GM21576 (cell line): ENCODE results near the gene PXDN.

ENCODE experiments used
- ATAC-seq: cut with Tn5 transposase; IDR thresholded peaks from one replicate; pipeline ENCODE4 v1.9.1; 2021; ENCODE audit warnings: mild to moderate bottlenecking, moderate library complexity; ENCODE audit not compliant: unreplicated experiment

The PXDN gene

DNA sequence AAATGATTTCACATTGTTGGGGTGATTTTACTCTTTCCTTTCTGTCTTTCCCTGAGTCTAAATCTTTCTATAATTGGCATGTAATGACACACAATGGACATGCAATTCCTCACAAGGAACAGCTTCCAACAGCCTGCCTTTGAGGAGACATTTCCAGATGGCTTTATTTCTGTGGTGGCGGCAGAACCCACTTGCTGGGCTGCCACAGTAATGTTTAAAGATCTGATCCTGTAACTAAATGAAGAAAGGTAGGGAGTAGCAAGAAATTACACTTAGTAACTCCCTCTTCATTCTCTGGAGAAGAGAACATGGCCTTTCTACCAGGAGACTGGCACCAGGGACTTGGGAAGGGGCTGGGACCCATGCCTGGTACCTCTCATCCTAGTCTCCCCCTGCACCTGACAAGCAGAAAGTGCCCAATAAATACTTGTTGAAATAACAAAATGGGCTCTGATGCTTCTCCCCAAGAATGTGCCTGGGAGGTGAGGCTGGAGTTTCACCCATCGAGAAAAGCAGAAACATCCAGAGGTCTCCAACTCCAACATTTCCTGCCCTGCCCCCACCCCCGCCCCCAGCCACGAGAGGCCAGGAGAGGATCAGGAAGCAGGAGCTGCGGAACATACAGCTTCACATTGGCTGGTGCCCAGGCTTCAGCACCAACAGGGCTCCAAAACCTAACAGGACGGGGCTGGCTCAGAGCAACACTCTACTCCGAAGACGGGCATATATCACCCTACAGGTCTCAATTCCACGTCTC is 92.1 kb downstream of the PXDN start:
- ATAC-seq: no peak

- no peak for ATAC-seq
These were observed 92.9 kb downstream of the PXDN start for GRCh38 chr2:1651121-1652033.

DNA sequence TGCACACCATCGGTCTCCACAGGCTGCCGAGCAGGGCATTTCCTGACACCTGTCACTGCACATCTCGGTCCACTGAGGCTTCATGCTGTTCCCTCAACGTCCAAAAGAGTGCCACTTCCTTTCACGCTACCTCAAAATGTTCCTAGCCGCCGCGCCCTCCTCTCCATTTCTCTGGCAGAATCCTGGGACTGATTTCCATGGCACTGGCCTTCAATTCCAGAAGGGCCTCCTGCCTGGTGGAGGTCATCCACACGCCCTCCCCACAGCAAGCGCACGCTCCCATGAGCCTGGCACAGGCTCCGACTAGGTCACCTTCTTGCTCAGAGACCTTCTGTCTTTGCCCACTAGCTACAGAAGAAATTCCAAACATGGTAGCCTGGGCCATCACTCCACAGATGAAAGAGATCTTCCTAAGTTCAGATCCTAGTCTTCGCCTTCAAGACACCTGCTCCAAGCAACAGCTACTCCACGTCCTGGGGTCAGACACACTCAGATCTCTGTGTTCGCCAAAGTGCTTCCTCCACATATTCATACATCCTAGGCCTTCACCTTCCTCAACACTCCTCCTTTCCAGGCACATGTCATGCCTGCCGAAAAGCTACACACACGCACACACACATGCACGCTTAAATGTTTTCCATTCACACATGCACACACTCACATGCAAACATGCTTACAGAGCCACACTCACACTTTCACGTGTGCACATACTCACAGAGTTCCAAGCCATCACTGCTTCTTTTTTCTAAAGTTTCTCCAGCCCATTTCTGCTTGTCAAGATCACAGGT is 94.0 kb downstream of the PXDN start:
- ATAC-seq: no peak

GRCh38 chr2:1649103-1650084 is 94.9 kb downstream of the PXDN start:
- no peak for ATAC-seq

DNA sequence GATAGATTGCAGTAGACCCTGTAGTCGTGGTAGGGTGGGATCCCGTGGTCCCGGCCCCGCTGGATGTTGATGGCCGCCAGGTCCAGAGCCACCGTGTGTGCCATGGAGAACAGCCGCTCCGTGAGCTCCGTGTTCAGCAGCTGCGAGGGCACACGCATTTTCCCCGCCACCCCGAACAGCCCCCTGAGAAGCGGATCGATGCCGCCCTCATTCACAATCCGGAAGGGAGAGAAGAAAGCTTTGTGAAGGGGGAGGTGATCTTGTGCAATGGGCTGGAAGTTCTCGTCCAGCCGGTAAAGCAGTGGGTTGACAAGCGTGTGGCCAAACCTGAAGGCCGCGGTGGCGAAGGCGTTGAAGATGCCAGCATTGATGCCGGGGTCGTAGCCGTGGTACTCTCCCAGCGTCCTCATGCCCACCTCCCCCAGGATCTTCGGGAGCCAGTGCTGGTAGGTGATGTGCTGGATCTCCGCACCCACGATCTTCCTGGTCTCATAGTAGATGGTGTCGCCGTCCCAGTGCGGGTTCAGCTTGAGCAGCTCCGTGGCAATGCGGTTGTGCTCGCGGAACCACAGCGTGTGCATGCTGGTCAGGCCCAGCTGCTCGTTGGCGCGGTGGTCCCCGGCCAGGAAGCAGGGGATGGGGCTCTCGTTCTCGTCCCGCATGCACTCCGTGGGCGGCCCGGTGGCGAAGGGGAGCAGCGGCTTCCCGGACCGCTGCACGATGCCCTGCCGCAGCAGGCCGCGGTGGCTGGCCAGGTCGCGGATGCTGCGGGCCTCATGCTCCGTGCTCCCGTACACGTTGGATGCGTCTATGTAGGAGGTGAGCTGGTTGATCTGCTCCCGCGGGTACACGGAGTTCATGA is 95.8 kb downstream of the PXDN start:
- no peak for ATAC-seq

GRCh38 chr2:1647417-1648240 is 96.7 kb downstream of the PXDN start:
- ATAC-seq: no peak

GRCh38 chr2:1645761-1646476 is 98.4 kb downstream of the PXDN start:
- ATAC-seq: no peak

GRCh38 chr2:1644427-1644826 is 99.9 kb downstream of the PXDN start:
- ATAC-seq: no peak

DNA sequence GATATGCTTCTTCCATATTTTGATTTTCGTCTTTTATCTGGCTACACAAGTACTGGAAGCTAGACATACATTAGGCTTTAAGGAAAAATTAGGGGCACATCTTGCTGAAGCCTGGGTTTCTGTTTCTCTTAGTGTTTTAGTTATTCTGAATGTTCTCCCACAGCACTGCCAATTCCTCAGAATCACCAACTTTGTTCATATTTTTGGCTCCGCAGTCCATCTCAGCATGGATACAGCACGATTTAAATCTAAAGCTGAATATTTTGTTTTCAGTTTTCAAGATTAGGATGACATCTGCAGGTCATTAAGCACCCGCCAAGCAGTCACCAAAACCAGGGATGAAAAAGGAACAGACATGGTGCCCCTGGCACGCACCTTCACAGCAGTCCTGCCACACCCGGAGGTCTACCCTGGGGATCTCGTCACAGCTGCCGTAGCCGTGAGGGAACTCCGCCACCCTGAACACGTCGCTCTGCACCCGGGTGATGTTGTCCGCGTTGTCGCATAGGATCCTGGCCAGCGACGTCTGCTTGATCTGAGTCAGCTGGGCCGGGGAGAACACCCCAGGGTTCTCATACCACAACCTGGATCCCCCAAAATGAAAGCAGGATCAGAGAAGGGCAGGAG is 101.2 kb downstream of the PXDN start:
- no peak for ATAC-seq

DNA sequence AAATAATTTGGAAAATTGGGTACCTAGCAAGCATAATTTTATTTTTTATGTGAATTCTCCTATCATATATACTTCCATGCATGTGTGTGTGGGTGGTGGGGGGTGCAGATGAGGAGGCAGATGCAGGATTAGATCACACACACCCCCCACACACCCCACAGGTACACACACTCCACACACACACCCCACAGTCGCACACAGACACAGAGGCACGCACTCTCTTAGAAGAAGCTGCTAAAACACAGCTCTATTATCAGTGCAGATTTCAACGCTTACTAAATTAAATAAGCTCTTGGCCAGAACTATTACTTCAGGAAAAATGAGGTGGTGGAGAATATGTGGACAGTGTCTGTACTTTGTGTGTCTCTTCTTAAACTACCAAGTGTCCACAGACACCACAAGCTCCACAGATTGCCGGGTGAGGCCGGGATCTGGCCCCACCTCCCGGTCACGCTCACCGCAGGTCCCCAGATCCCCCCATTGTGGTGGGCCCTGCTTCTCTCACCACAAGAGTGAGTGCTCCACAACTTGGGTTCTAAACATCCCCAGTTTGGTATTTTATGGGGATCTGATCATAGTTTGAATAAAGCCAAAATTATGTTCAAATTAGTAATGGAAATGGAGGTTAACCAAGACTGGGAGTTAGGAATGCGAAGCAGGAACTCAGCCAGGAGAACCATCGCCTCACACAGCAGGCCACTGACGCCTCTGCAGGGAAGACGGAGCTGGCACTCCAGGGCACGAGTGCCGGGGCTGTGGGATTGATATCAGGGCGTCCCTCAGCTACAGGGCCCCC is 102.1 kb downstream of the PXDN start:
- no peak for ATAC-seq

GRCh38 chr2:1641523-1641922 is 102.8 kb downstream of the PXDN start:
- ATAC-seq: no peak

- ATAC-seq: no peak
These were observed 103.8 kb downstream of the PXDN start for GRCh38 chr2:1640301-1641135.

GRCh38 chr2:1639086-1639858 is 105.0 kb downstream of the PXDN start:
- ATAC-seq: no peak

DNA sequence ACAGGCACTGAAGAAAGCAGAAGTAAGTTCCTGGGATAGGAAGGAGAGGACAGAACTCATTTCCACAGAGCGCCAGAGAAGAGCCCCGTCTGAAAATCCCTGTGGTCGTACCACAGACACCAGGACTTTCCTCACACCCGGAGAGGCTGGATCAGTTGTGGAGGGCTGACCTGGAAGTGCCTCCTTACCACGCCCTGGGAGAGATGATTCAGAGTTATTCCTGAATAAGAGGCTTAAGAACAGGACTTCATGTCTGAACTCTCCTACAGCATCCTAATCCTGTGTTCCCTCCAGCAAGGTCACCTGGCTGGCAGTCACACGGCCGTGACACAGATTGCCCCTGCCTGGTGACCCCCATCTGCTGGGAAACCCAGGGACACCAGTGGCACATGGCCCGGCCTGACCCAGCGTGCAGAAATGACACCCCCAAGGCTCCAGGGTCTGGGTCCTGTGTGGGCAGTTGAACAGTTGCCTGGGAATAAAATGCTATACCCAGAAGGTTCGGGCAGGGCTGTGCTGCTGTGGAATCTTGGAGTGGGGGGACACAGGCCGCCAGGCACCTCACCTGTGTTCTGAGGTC is 105.9 kb downstream of the PXDN start:
- no peak for ATAC-seq
